Stimulated activated naive B cell treated with anti-CD40 and anti-IgM and Interleukin-4, amounts not matched to agents 10 μg/mL and 1 μg/mL and 100 μg/mL, for 72 hours (primary cell): ENCODE data around the gene HOXB9.

Experiments used
- ATAC-seq, 2 donors: fragments of 150-1000 bp; cut with Tn5 transposase; replicated peaks; 2 replicates each; pipeline ENCODE4 v1.10.0; 2021; ENCODE audit warnings: moderate library complexity in 1 of 2
- DNase-seq: peaks from one replicate; pipeline ENCODE4 v3.0.0; 2021
- H3K27ac Mint-ChIP-seq: one replicate; pipeline ENCODE4 v1.8.0; 2022; ENCODE audit warnings: mild to moderate bottlenecking, mixed read lengths
- H3K27me3 Mint-ChIP-seq, 2 donors: one replicate each; pipeline ENCODE4 v1.8.0; 2022; ENCODE audit warnings: mixed read lengths in 2 of 2
- H3K36me3 Mint-ChIP-seq, 2 donors: one replicate each; pipeline ENCODE4 v1.8.0; 2022; ENCODE audit warnings: mixed read lengths in 2 of 2, mild to moderate bottlenecking in 1 of 2
- H3K4me1 Mint-ChIP-seq, 2 donors: one replicate each; pipeline ENCODE4 v1.8.0; 2022; ENCODE audit warnings: mixed read lengths in 2 of 2, mild to moderate bottlenecking in 1 of 2
- H3K4me3 Mint-ChIP-seq, 2 donors: one replicate each; pipeline ENCODE4 v1.8.0; 2022; ENCODE audit warnings: mild to moderate bottlenecking in 2 of 2, mixed read lengths in 2 of 2, moderate library complexity in 1 of 2
- H3K9me3 Mint-ChIP-seq, 2 donors: one replicate each; pipeline ENCODE4 v1.8.0; 2022; ENCODE audit warnings: mixed read lengths in 2 of 2, mild to moderate bottlenecking in 1 of 2

HOXB9 gene

DNA sequence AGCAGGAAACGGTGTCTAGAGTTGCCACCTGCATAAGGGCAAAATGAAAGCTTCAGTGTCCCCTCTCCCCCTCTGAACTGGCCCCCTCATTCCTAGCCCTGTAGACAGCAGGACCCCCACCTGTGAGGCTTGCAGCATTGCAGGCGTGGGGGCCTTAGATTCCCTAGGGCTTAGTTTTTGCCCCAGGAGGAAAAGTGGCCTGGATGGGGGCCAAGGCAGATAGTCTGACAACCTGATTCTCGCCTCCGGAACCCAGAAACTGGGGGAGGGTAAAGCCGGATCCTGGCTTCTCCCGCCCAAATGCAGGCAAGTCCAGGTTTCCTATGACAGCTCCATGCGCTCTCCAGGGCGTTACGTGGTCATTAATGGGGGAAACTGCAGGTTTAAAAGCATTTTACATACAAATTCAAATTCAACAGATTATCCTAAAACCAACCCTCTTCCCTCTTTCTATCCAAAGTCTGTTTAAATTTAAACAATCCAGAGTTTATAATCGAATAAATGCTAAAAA is 20.7 kb downstream of the HOXB9 start:
- Mint-ChIP-seq H3K27ac (no peak overlapping the region), H3K36me3 (no peaks in the 10 kb centered on the region), H3K4me1 (peaks cover 7 to 10% of the 10 kb centered on the region in 2 donors), H3K9me3 (no peaks in the 10 kb centered on the region), H3K27me3 (peaks cover 67 to 95% of the 10 kb centered on the region in 2 donors), H3K4me3 (no peak overlapping the region)
- ATAC-seq = no peak
- DNase-seq = no peak

GRCh38 chr17:48604770-48605329 is 21.3 kb downstream of the HOXB9 start, which contains the start of gene HOXB6:
Gene HOXB6 (minus strand): TSS chr17:48604986. CDS start chr17:48598150, 6,836 bp downstream.
- DNase-seq (no peak), ATAC-seq (no peak)
- Mint-ChIP-seq H3K36me3 (no peaks in the 10 kb centered on the region), H3K9me3 (no peaks in the 10 kb centered on the region), H3K4me3 (no peak within 1 kb of the TSS), H3K4me1 (peaks cover 7 to 9% of the 10 kb centered on the region in 2 donors), H3K27ac (no peak within 1 kb of the TSS), H3K27me3 (peaks cover 73 to 95% of the 10 kb centered on the region in 2 donors)

DNA sequence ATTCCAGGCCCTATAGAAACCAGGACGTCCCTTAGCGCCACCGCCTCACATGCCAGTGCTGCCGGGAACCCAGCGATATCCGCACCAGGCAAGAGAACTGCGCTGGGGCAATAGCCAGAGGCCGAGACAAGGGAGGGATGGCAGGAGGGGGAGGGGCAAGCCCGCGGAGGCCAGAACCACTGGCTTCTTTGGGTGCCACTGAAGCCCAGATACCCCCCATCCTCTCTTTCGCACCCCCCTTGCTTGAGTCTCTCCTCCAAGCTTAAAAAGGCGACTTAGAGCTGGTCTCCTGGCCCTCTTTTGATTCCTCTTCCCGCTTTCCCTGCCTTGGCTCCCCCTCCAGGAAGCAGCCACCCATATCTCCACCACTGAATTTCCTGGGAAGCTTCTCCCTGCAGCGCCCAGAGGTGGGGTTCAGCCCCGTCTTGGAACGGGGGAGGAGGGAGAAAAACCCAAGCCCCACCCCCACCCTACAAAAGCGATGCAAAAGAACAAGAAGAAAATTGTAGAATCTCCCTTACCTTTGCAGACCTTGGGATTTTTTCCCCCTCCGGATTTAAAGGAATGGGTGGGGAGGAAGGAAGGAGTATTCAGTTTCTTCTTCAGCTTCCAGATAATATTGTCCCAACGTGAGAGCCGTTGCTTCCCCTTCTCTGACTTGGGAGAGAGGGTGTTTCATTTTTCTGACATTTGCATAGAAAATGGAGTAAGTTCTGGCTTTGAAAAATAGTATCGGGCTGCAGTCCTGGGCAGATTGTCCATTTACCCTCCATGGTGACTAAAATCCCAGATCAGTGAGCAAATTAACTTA is 22.0 kb downstream of the HOXB9 start:
- Mint-ChIP-seq H3K4me1 (peaks cover 7 to 9% of the 10 kb centered on the region in 2 donors), H3K27me3 (peaks cover 79 to 95% of the 10 kb centered on the region in 2 donors), H3K36me3 (no peaks in the 10 kb centered on the region), H3K27ac (no peak overlapping the region), H3K4me3 (no peak overlapping the region), H3K9me3 (no peaks in the 10 kb centered on the region)
- ATAC-seq = no peak
- DNase-seq = no peak

GRCh38 chr17:48601539-48602425 is 24.4 kb downstream of the HOXB9 start:
- Mint-ChIP-seq H3K9me3 (no peaks in the 10 kb centered on the region), H3K36me3 (no peaks in the 10 kb centered on the region), H3K4me3 (no peak overlapping the region), H3K27ac (no peak overlapping the region), H3K27me3 (peaks cover 85 to 97% of the 10 kb centered on the region in 2 donors), H3K4me1 (peaks cover 18 to 31% of the 10 kb centered on the region in 2 donors)
- ATAC-seq (no peak), DNase-seq (no peak)

GRCh38 chr17:48601207-48601538 is 25.0 kb downstream of the HOXB9 start:
- H3K27me3 Mint-ChIP-seq = peaks cover 86 to 97% of the 10 kb centered on the region in 2 donors
- peaks cover 24 to 37% of the 10 kb centered on the region in 2 donors for H3K4me1 Mint-ChIP-seq
- H3K9me3 Mint-ChIP-seq = no peaks in the 10 kb centered on the region
- no peak for ATAC-seq
- DNase-seq = no peak
- no peak overlapping the region for H3K4me3 Mint-ChIP-seq
- no peak overlapping the region for H3K27ac Mint-ChIP-seq
- peaks cover 2 to 4% of the 10 kb centered on the region in 2 donors for H3K36me3 Mint-ChIP-seq

GRCh38 chr17:48600244-48601098 is 25.7 kb downstream of the HOXB9 start:
- ATAC-seq (no peak), DNase-seq (no peak)
- H3K27ac Mint-ChIP-seq = no peak overlapping the region
- H3K4me1 Mint-ChIP-seq = peaks cover 25 to 42% of the 10 kb centered on the region in 2 donors
- H3K27me3 Mint-ChIP-seq = peaks cover 88 to 99% of the 10 kb centered on the region in 2 donors
- H3K36me3 Mint-ChIP-seq = peaks cover 2 to 4% of the 10 kb centered on the region in 2 donors
- no peaks in the 10 kb centered on the region for H3K9me3 Mint-ChIP-seq
- no peak overlapping the region for H3K4me3 Mint-ChIP-seq

GRCh38 chr17:48599354-48599753 is 26.8 kb downstream of the HOXB9 start:
- H3K9me3 Mint-ChIP-seq = no peaks in the 10 kb centered on the region
- H3K27me3 Mint-ChIP-seq = peaks cover 86 to 99% of the 10 kb centered on the region in 2 donors
- ATAC-seq = no peak
- DNase-seq = no peak
- no peak overlapping the region for H3K4me3 Mint-ChIP-seq
- H3K27ac Mint-ChIP-seq = no peak overlapping the region
- H3K4me1 Mint-ChIP-seq = peaks cover 24 to 42% of the 10 kb centered on the region in 2 donors
- peaks cover 2 to 4% of the 10 kb centered on the region in 2 donors for H3K36me3 Mint-ChIP-seq

DNA sequence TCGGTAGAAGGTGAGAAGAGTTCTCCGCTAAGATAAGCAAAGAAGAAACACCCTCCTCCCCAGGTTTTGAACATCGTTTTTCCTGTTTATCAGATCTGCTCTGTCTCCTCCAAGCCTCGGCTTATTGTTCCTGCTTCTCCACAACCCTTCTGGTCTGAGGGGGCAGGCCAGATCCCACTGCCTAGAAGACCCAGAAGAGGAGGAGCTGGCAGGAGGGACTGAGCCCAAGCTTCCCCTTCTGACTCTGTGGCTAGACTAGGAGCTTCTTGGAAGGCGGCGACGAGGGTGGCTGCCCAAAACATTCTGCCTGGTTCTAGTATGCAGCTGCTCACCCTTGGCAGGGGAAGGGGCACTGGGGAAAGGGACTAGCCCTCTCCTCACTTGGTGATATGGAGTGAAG is 27.4 kb downstream of the HOXB9 start:
- H3K36me3 Mint-ChIP-seq = peaks cover 2 to 4% of the 10 kb centered on the region in 2 donors
- ATAC-seq (no peak), DNase-seq (no peak)
- H3K4me3 Mint-ChIP-seq = peak overlapping the region in 1 of 2 donors; percentile 81
- no peak overlapping the region for H3K27ac Mint-ChIP-seq
- no peaks in the 10 kb centered on the region for H3K9me3 Mint-ChIP-seq
- peaks cover 85 to 98% of the 10 kb centered on the region in 2 donors for H3K27me3 Mint-ChIP-seq
- H3K4me1 Mint-ChIP-seq = peaks cover 25 to 46% of the 10 kb centered on the region in 2 donors

DNA sequence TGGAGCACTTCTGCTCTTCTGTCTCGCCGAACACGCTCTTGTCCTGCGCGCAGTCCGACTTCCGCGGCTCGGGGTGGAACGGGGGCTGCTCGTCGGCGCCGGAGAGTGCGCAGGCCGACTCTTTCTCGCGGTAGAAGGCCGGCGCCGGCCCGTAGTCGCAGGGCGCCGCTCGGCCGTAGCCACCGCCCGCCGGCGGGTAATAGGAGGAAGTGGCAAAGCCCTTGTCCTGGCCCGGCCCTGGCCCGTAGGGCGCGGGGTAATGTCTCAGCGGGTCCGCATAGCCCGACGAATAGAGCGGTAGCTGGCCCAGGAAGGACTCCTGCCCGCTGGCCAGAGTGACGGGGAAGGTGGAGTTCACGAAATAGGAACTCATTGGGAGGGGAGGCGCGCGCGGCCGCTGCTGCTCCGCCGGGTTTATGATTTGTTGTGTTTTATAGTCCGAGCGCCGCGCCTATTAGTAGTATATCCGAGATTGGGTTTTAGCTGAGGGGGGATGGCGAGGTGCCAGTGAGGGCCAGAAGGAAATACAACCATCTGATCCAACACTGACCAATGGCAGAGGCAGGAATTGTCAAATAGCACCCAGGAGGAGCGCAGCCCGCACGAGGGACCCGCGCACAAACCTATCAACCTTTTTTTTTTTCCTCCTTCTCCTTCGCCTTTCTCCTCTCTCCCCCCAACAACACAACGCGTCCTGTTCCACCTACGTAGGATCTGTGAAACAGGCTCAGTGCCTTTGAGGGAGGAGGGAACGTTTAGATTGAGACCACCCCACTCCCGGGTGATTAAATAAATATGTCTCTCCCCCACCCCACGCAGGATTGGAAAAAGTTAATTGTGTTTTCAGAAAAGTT is 28.2 kb downstream of the HOXB9 start:
- H3K4me3 Mint-ChIP-seq = peak overlapping the region; percentile 81 to 85
- H3K4me1 Mint-ChIP-seq = peaks cover 30 to 53% of the 10 kb centered on the region in 2 donors
- H3K27me3 Mint-ChIP-seq = peaks cover 85 to 98% of the 10 kb centered on the region in 2 donors
- peaks cover 2 to 4% of the 10 kb centered on the region in 2 donors for H3K36me3 Mint-ChIP-seq
- ATAC-seq = peak; percentile 47 to 51
- DNase-seq = no peak
- H3K27ac Mint-ChIP-seq = peak overlapping the region; percentile 86
- H3K9me3 Mint-ChIP-seq = no peaks in the 10 kb centered on the region

DNA sequence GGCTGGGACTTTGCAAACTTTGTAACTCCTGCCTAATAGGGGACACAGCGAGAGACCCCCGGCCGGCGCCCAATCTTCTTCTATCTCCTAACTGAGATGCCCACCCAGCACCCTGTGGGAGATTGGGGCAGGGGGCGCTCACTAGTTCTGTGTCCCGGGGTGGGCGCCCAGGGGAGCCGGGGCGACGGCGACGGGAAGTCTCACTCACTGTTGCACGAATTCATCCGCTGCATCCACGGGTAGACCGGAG is 28.7 kb downstream of the HOXB9 start:
- Mint-ChIP-seq H3K36me3 (peaks cover 2 to 4% of the 10 kb centered on the region in 2 donors), H3K4me3 (peak overlapping the region; percentile 81 to 85), H3K27ac (peak overlapping the region; percentile 86), H3K27me3 (peaks cover 86 to 98% of the 10 kb centered on the region in 2 donors), H3K9me3 (no peaks in the 10 kb centered on the region), H3K4me1 (peaks cover 32 to 53% of the 10 kb centered on the region in 2 donors)
- DNase-seq (no peak), ATAC-seq (no peak)

DNA sequence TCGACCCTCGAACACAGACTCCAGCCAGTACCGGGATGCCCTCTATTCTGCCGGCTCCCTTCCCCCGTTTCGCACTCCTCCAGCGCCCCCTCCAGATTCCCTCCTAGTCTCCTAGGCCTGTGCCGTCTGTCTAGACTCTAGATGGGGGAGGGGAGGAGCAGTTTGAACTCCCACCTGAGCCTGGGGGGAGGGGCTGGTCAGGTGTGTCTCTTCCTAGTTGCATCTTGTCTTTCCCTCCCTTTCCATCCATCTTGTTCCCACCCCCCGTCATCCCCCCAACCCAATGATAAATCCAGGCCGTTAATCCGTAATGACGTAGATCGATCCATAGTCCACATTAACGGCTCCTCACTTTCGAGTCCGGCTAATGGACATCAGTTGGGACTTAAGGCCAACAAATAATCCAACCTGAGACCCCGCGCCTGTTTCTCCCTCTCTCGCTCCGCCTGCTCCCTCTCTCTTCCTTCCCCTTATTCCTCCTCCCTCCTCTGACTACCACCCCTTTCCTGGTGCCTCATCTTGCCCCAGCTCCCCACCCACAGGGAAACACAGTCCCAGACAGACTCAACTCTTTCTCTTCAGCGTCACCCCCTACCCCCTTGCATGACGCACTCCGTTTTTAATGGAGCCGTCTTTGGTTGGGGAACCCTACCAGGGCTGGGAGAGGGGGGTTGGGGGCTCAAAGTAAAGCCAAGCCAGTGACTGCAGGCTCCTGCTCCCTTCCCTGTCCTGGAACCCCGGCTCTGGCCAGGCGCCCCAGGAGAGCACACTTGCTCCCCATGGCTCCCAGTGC is 29.2 kb downstream of the HOXB9 start:
- Mint-ChIP-seq H3K4me1 (peaks cover 33 to 55% of the 10 kb centered on the region in 2 donors), H3K9me3 (no peaks in the 10 kb centered on the region), H3K27me3 (peaks cover 91 to 98% of the 10 kb centered on the region in 2 donors), H3K27ac (peak overlapping the region; percentile 86), H3K4me3 (peak overlapping the region; percentile 81 to 85), H3K36me3 (peaks cover 2 to 4% of the 10 kb centered on the region in 2 donors)
- no peak for DNase-seq
- no peak for ATAC-seq

DNA sequence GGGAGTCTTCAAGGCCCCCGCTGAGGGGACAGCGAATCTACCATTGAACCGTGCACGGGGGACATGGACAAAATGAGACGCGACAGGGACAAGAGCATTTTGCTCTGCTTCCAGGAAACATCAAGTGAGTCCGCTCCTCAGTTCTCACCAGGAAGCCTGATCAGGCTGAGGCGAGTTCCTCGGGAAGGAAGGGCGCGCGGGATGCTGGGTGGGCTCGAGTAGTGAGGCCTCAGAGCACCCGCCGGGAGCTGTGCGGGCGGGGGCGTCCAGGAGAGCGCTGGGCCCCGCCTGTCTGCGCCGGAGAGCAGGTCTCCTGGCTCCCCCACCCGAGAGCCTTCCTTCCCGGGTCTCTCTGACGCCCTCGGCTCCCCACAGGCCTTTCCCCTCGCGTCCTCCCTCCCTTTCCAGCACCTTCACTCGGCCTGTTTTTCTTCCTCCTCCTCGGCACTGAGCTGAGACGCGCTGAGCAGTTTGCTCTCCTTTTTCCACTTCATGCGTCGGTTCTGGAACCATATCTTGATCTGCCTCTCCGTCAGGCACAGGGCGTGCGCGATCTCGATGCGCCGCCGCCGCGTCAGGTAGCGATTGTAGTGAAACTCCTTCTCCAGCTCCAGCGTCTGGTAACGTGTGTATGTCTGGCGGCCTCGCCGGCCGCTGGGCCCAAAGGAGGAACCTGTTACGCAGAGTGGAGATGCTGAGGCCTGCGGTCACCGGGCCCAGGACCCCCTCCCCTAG is 30.0 kb downstream of the HOXB9 start:
- Mint-ChIP-seq H3K36me3 (peaks cover 2 to 4% of the 10 kb centered on the region in 2 donors), H3K27ac (peak overlapping the region; percentile 49), H3K4me3 (peak overlapping the region; percentile 81 to 85), H3K4me1 (peaks cover 36 to 56% of the 10 kb centered on the region in 2 donors), H3K9me3 (no peaks in the 10 kb centered on the region), H3K27me3 (peaks cover 91 to 98% of the 10 kb centered on the region in 2 donors)
- DNase-seq (no peak), ATAC-seq (no peak)
